ENCODE measurements around the gene MYO1G. TPM values are rescaled to one million over a fixed set of nuclear protein-coding genes. Genes with fewer than 3 reads are reported as not detected.

The MYO1G gene
- total RNA-seq, 1 donor from 2014 or later = 0.77 TPM

DNA sequence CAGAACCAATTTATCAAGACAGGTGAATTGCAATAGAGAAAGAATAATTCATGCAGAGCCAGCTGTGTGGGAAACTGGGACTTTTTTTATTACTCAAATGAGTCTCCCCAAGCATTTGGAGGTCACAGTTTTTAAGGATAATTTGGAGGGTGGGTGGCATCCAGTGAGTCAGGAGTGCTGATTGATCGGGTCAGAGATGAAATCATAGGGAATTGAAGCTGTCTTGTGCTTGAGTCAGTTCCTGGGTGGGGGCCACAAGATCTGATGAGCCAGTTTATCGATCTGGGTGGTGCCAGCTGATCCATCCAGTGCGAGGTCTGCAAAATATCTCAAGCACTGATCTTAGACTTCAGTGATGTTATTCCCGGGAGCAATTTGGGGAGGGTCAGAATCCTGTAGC, 9.9 kb upstream of the MYO1G start:
- no peak overlapping the region for H3K27ac ChIP-seq (replicated peaks)
- peaks cover 43% of the 10 kb centered on the region for H3K4me1 ChIP-seq
- H3K27me3 ChIP-seq (ENCODE audit: low read depth) = no peaks in the 10 kb centered on the region
- H3K9me3 ChIP-seq (replicated peaks) = no peaks in the 10 kb centered on the region
- H3K36me3 ChIP-seq = peaks cover 16% of the 10 kb centered on the region
- DNase-seq = no peak
- intact Hi-C loops (cut with micrococcal nuclease) = no loop called here
- no peak overlapping the region for H3K4me3 ChIP-seq
- no peak for TF ChIP-seq CTCF (IDR thresholded peaks at IDR 0.05; ENCODE audit: borderline replicate concordance)

- no peak for TF ChIP-seq CTCF (IDR thresholded peaks at IDR 0.05; ENCODE audit: borderline replicate concordance)
- Histone ChIP-seq H3K27ac (replicated peaks) (no peak overlapping the region), H3K4me3 (no peak overlapping the region)
Measured at GRCh38 chr7:44987996-44988395, 9.2 kb upstream of the MYO1G start.

DNA sequence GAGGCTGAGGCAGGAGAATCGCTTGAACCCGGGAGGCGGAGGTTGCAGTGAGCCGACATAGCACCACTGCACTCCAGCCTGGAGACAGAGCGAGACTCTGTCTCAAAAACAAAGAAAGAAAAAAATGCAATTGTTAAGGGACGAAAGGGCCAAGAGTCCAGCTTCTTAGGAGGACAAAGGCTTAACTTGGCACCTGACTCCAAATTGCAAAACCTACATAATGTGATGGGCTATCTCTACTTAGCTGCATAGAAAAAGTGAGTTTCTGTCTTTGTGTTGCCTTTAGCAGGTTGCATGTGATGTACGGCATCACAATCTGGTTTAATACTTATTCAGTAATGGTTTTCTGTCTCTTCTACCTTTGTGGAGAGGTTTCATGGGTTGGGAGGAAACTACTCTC, 8.6 kb upstream of the MYO1G start:
- no peak for DNase-seq
- intact Hi-C loops (cut with micrococcal nuclease) = no loop called here

More at GRCh38 chr7:44987996-44988395, 9.2 kb upstream of the MYO1G start:
- intact Hi-C loops (cut with micrococcal nuclease) = no loop called here
- Histone ChIP-seq H3K9me3 (replicated peaks) (no peaks in the 10 kb centered on the region), H3K36me3 (peaks cover 23% of the 10 kb centered on the region), H3K27me3 (ENCODE audit: low read depth) (no peaks in the 10 kb centered on the region), H3K4me1 (peaks cover 43% of the 10 kb centered on the region)
- no peak for DNase-seq

DNA sequence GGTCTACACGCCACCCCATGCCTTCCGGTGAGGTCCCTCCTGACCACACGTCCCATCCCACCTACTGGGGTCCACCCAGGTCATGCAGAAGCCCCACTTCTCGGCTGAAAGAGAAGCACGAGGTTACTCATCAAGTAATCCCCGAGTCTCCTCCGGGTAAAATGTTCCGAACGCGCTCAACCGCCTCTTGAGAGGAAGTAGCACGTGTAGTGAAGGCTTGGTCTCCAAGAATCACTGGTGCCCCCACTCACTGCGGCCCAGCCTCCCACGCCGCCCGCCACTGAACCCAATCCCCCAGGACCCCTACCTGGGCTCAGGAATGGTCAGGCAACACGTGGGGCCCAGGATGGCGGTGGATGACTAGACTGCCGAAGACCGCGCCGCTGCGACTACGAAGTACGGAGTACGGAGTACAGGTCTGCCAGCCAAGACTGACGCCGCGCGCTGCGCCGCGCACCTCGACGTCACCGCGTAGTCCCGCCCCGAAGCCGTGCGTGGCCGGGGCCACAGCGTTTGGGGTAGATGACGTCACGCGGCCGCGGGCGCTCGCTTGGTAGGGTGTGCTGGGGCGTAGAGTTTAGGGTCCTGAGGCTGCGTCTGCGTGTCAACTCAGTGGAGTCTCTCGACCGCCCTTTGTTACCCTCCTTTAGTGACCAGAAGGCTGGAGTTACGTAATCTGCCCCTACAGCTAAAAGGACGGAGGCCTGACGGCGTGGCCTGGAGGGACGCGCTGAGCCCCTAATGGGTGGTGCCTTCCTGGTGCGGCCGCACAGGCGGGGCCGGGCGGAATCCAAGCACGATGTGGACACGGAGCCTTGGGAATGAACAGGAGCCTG, 7.6 kb upstream of the MYO1G start:
- peaks cover 31% of the 10 kb centered on the region for H3K36me3 ChIP-seq
- no peaks in the 10 kb centered on the region for H3K27me3 ChIP-seq (ENCODE audit: low read depth)
- peaks cover 43% of the 10 kb centered on the region for H3K4me1 ChIP-seq
- H3K4me3 ChIP-seq = peak overlapping the region; percentile 73
- no peaks in the 10 kb centered on the region for H3K9me3 ChIP-seq (replicated peaks)
- peak overlapping the region; percentile 97 for H3K27ac ChIP-seq (replicated peaks)
- DNase-seq = peak; percentile 95
- no peak for TF ChIP-seq CTCF (IDR thresholded peaks at IDR 0.05; ENCODE audit: borderline replicate concordance)
- intact Hi-C loops (cut with micrococcal nuclease) = no loop called here

More for the DNA sequence above, 8.6 kb upstream of the MYO1G start:
- TF ChIP-seq CTCF (IDR thresholded peaks at IDR 0.05; ENCODE audit: borderline replicate concordance) = no peak
- Histone ChIP-seq H3K4me3 (peak overlapping the region; percentile 73), H3K9me3 (replicated peaks) (no peaks in the 10 kb centered on the region), H3K27ac (replicated peaks) (peak overlapping the region; percentile 97), H3K36me3 (peaks cover 28% of the 10 kb centered on the region), H3K27me3 (ENCODE audit: low read depth) (no peaks in the 10 kb centered on the region), H3K4me1 (peaks cover 43% of the 10 kb centered on the region)

DNA sequence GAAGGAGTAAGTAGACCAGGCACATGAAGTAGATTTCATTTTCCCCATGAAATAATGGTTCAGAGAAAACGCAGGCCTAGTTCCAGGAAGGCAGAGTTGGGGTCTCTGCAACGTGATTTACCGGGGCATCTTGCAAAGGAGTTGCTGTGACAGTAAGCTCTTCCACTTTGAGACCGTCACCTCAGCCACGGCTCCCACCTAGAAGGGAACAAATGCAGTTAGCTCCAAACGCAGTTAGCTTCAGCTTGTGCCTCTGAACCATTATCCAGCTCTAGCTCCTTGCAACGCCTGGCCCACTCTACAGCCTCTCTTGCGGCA, 7.0 kb upstream of the MYO1G start:
- Histone ChIP-seq H3K27me3 (ENCODE audit: low read depth) (no peaks in the 10 kb centered on the region), H3K4me3 (peak overlapping the region; percentile 73), H3K27ac (replicated peaks) (peak overlapping the region; percentile 97), H3K9me3 (replicated peaks) (no peaks in the 10 kb centered on the region), H3K4me1 (peaks cover 39% of the 10 kb centered on the region), H3K36me3 (peaks cover 31% of the 10 kb centered on the region)
- DNase-seq = no peak
- intact Hi-C loops (cut with micrococcal nuclease) = no loop called here
- no peak for TF ChIP-seq CTCF (IDR thresholded peaks at IDR 0.05; ENCODE audit: borderline replicate concordance)

Measured in left ventricle myocardium inferior (tissue), 1 donor.